Activated T-helper 17 cell treated with anti-CD3 and anti-CD28 coated beads, Interleukin-2, amount 50 U/mL, for 72 hours (primary cell): ENCODE results near the gene TARS1. TPM values are rescaled to one million over a fixed set of nuclear protein-coding genes. Genes with fewer than 3 reads are reported as not detected.

Experiments
- ATAC-seq: fragments of 150-1000 bp; cut with Tn5 transposase; replicated peaks from 2 replicates; pipeline ENCODE4 v1.10.0; 2021; ENCODE audit warnings: mild to moderate bottlenecking, moderate library complexity
- H3K27ac Mint-ChIP-seq: one replicate; pipeline ENCODE4 v1.8.0; 2022; ENCODE audit warnings: mixed read lengths
- H3K27me3 Mint-ChIP-seq: one replicate; pipeline ENCODE4 v1.8.0; 2022; ENCODE audit warnings: mixed read lengths
- H3K36me3 Mint-ChIP-seq: one replicate; pipeline ENCODE4 v1.8.0; 2022; ENCODE audit warnings: low read depth, mild to moderate bottlenecking, mixed read lengths
- H3K4me1 Mint-ChIP-seq: one replicate; pipeline ENCODE4 v1.8.0; 2022; ENCODE audit warnings: mixed read lengths
- H3K4me3 Mint-ChIP-seq: one replicate; pipeline ENCODE4 v1.8.0; 2022; ENCODE audit warnings: mild to moderate bottlenecking, mixed read lengths
- H3K9me3 Mint-ChIP-seq: one replicate; pipeline ENCODE4 v1.8.0; 2022; ENCODE audit warnings: mixed read lengths
- total RNA-seq, 2 donors: library from RNA; stranded (reverse); gene quantifications; one replicate each; pipeline ENCODE4 v1.2.3, GENCODE V29; 2022

The TARS1 gene
- total RNA-seq = 100 to 1,000 TPM; 157 to 227 TPM

- H3K4me1 Mint-ChIP-seq = peaks cover 18% of the 10 kb centered on the region
These were observed at the start of gene TARS1 for GRCh38 chr5:33440482-33441240. Gene TARS1, plus strand, starts transcription at chr5:33440965. Its CDS starts 122 bp downstream, at chr5:33441087.

DNA sequence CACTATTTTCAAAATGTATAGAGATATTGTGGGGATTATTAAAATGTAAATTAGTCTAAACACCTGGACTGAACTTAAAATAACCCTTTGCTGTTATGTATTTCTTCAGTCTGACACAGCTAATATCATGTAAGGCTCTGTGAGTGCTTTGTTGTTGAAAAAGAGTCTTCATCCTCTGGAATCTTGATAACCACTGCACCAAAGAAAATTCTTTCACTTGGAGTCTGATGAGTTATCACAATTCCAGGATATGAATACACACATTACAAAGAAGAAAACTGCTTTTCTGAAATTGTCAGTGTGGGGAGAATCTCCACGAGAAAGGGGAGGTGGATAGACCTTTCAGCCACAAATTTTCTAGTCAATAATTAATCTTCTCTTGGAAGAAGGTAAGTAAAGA is 42.3 kb upstream of the TARS1 start:
- no peaks in the 10 kb centered on the region for H3K36me3 Mint-ChIP-seq
- H3K4me3 Mint-ChIP-seq = no peak overlapping the region
- H3K9me3 Mint-ChIP-seq = peaks cover 4% of the 10 kb centered on the region
- no peak overlapping the region for H3K27ac Mint-ChIP-seq
- H3K27me3 Mint-ChIP-seq = peaks cover 4% of the 10 kb centered on the region
- H3K4me1 Mint-ChIP-seq = no peaks in the 10 kb centered on the region
- ATAC-seq = no peak

More at GRCh38 chr5:33440482-33441240, at the start of gene TARS1:
- no peaks in the 10 kb centered on the region for H3K9me3 Mint-ChIP-seq
- peaks cover 33% of the 10 kb centered on the region for H3K36me3 Mint-ChIP-seq
- H3K4me3 Mint-ChIP-seq = no peak within 1 kb of the TSS
- H3K27ac Mint-ChIP-seq = no peak within 1 kb of the TSS
- peak; percentile 98 for ATAC-seq
- H3K27me3 Mint-ChIP-seq = no peaks in the 10 kb centered on the region

GRCh38 chr5:33400675-33401074 is 40.1 kb upstream of the TARS1 start:
- Mint-ChIP-seq H3K27ac (no peak overlapping the region), H3K27me3 (peaks cover 4% of the 10 kb centered on the region), H3K36me3 (no peaks in the 10 kb centered on the region), H3K9me3 (no peaks in the 10 kb centered on the region), H3K4me3 (no peak overlapping the region), H3K4me1 (no peaks in the 10 kb centered on the region)
- ATAC-seq = no peak

DNA sequence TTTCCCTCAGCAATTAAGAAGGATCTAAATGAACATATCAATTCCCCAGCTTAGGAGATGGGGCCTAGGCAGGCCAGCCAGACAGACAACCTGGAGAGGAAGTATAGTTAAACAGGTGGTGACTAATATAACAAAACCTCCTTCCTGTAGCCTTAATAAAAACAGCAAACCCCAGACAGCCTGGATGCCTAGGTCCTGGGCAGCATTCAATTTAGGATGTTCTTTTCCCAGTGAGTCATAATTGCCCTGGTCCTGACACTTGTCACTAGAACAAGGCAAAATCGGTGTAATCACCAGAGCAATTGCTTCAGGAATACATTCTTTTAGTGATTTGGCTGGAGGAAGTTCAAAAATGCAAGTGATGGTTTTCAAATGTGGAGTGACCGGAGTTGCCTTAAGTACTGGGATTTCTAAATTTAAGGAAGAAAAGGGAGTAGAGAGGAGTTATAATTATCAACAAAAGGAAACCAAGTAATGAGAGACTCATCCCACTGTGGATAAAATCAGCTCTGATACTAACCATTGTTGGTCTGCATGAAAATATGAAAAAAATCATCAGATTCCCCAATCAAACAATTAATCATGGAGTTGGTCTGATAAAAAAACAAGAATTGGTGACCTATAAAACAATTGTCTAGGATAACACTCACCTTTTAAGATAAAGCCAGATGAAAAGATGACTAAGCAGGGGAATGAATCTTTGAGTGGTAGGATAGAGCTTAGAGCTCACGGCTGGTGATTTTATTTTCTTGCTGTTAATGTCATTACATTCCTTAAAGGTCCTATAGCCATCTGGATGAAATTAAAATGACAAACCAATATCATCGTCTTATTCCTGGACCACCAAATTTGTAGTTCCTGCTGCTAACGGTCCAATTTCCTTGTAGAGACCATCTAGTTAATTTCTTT is 39.0 kb upstream of the TARS1 start:
- Mint-ChIP-seq H3K27ac (no peak overlapping the region), H3K36me3 (no peaks in the 10 kb centered on the region), H3K4me1 (no peaks in the 10 kb centered on the region), H3K9me3 (no peaks in the 10 kb centered on the region), H3K27me3 (peaks cover 4% of the 10 kb centered on the region), H3K4me3 (no peak overlapping the region)
- no peak for ATAC-seq

GRCh38 chr5:33403187-33403586 is 37.6 kb upstream of the TARS1 start:
- Mint-ChIP-seq H3K4me1 (no peaks in the 10 kb centered on the region), H3K27me3 (peaks cover 4% of the 10 kb centered on the region), H3K36me3 (no peaks in the 10 kb centered on the region), H3K9me3 (no peaks in the 10 kb centered on the region), H3K4me3 (no peak overlapping the region), H3K27ac (no peak overlapping the region)
- no peak for ATAC-seq

DNA sequence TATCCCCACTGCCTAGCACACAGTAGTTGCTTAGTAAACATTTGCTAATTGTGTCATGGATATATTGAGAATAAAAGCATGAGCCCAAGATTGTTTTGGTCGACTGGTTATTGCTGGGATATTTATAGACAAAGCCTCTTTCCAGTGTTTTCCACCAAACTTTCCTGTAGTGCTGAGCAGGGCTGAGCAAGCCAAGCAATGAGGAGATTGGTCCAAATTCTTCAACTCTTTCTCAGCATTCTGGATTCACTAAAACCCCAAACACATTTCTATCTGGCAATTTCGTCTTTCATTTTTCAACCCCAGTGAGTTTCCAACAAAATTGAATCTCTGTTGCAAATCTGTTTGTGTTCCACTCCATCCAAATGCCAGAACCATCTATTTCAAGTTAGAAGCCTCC is 31.9 kb upstream of the TARS1 start:
- no peaks in the 10 kb centered on the region for H3K9me3 Mint-ChIP-seq

DNA sequence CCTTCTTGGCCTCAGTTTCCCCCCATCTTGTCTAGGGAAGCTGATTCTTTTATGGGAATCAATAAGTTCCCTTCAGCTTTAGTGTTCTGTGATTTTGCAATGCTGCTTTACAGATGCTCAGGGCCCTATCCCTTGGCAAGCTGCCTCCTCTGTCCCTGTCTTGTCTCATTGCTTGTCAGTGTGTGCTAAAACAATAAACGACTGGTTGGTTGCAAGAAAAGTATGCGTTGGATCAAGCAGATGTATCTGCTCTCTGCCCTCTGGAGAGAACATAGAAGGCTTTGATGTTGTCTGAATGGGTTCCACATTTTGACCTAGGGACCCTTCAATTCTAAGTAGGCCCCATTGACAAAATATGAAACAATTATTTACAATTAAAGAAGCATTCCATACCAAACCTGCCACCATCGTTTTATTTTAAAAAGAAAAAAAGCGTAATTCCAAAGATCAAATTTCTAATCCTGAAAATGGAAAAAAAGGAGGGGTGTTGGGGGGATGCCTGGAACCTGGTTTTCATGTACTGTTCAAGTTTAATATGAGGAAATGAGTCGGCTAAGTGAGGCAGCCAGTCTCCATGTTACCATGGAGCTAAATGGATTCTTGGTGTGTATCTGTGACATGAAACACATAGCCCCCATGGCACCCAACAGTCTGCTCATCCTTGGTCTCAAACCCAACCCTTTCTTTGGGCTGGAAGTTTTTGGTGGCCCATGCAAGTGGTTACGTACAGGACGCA is 31.2 kb upstream of the TARS1 start:
- no peak overlapping the region for H3K27ac Mint-ChIP-seq
- no peak overlapping the region for H3K4me3 Mint-ChIP-seq
- H3K36me3 Mint-ChIP-seq = no peaks in the 10 kb centered on the region
- H3K4me1 Mint-ChIP-seq = no peaks in the 10 kb centered on the region
- H3K27me3 Mint-ChIP-seq = peaks cover 6% of the 10 kb centered on the region
- no peak for ATAC-seq
- H3K9me3 Mint-ChIP-seq = no peaks in the 10 kb centered on the region

More for the DNA sequence above, 31.9 kb upstream of the TARS1 start:
- Mint-ChIP-seq H3K27ac (no peak overlapping the region), H3K36me3 (no peaks in the 10 kb centered on the region), H3K4me1 (no peaks in the 10 kb centered on the region), H3K4me3 (no peak overlapping the region), H3K27me3 (peaks cover 3% of the 10 kb centered on the region)
- no peak for ATAC-seq

DNA sequence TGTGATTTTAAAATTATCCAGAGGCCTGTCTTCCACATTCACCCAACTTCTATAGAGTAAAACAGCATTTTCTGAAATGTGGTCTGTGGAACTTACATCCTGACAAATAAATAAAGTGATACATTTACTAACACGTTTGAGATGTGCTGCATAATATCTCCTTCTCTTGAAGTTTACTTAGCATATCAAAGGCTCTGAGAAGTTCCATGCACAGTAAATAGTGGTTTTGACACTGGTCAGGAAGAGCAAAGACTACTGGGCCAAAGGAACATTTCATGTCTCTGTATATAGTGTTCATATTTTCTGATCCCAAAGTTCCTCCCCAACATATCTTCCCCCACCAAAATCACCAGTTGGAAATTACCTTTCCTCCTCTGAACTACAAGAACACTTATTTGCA is 30.5 kb upstream of the TARS1 start:
- no peak for ATAC-seq
- H3K27me3 Mint-ChIP-seq = peaks cover 6% of the 10 kb centered on the region
- no peak overlapping the region for H3K27ac Mint-ChIP-seq
- no peaks in the 10 kb centered on the region for H3K9me3 Mint-ChIP-seq
- no peak overlapping the region for H3K4me3 Mint-ChIP-seq
- no peaks in the 10 kb centered on the region for H3K4me1 Mint-ChIP-seq
- no peaks in the 10 kb centered on the region for H3K36me3 Mint-ChIP-seq

GRCh38 chr5:33411498-33411897 is 29.3 kb upstream of the TARS1 start:
- no peak overlapping the region for H3K4me3 Mint-ChIP-seq
- ATAC-seq = no peak
- H3K4me1 Mint-ChIP-seq = no peaks in the 10 kb centered on the region
- H3K36me3 Mint-ChIP-seq = no peaks in the 10 kb centered on the region
- no peaks in the 10 kb centered on the region for H3K9me3 Mint-ChIP-seq
- H3K27ac Mint-ChIP-seq = no peak overlapping the region
- peaks cover 6% of the 10 kb centered on the region for H3K27me3 Mint-ChIP-seq

- no peaks in the 10 kb centered on the region for H3K4me1 Mint-ChIP-seq
- no peak overlapping the region for H3K4me3 Mint-ChIP-seq
- H3K27ac Mint-ChIP-seq = no peak overlapping the region
- ATAC-seq = no peak
- no peaks in the 10 kb centered on the region for H3K9me3 Mint-ChIP-seq
- no peaks in the 10 kb centered on the region for H3K36me3 Mint-ChIP-seq
- peaks cover 6% of the 10 kb centered on the region for H3K27me3 Mint-ChIP-seq
These were observed 24.9 kb upstream of the TARS1 start for GRCh38 chr5:33415811-33416354.

DNA sequence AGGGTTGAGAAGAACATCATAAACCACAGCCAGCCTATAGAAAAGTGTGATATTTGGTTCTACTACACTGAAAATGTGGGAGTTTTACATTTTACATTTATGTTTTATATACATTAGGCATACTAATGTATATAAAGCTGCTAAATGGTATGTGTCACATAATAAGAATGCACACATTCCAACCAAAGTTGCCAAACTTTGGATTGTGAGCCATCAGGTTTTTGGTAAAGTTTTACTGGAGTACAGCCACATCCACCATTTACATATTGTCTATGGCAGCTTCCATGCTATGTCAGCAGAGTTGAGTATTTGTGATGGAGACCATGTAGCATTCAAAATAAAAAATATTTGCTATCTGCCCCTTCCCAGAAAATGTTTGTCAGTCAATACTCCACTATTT is 23.1 kb upstream of the TARS1 start:
- no peaks in the 10 kb centered on the region for H3K36me3 Mint-ChIP-seq
- no peaks in the 10 kb centered on the region for H3K9me3 Mint-ChIP-seq
- H3K4me1 Mint-ChIP-seq = no peaks in the 10 kb centered on the region
- H3K27me3 Mint-ChIP-seq = peaks cover 6% of the 10 kb centered on the region
- no peak for ATAC-seq
- H3K4me3 Mint-ChIP-seq = no peak overlapping the region
- no peak overlapping the region for H3K27ac Mint-ChIP-seq

DNA sequence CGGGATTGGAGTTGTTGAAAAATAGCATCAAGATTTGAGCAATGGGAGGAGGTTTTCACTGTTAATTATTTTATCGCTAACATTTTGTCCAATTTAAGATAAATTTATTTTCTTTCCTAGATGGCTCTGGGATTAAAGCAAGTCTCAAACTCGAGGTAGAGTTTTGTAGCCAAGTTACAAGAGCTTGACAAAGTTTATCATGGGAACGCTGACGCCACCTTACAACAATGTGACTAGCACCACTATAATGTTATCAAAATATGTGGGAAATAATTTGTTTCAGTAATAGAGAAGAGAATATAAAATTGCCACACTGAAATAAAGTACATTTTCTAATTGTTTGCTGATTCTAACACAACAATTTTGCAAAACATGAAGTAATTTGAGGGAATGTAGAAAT is 19.8 kb upstream of the TARS1 start:
- H3K4me3 Mint-ChIP-seq = no peak overlapping the region
- no peaks in the 10 kb centered on the region for H3K36me3 Mint-ChIP-seq
- no peaks in the 10 kb centered on the region for H3K9me3 Mint-ChIP-seq
- no peaks in the 10 kb centered on the region for H3K4me1 Mint-ChIP-seq
- no peak for ATAC-seq
- peaks cover 3% of the 10 kb centered on the region for H3K27me3 Mint-ChIP-seq
- no peak overlapping the region for H3K27ac Mint-ChIP-seq

GRCh38 chr5:33422191-33422590 is 18.6 kb upstream of the TARS1 start:
- Mint-ChIP-seq H3K27ac (no peak overlapping the region), H3K4me1 (no peaks in the 10 kb centered on the region), H3K4me3 (no peak overlapping the region), H3K9me3 (no peaks in the 10 kb centered on the region), H3K27me3 (peaks cover 14% of the 10 kb centered on the region), H3K36me3 (no peaks in the 10 kb centered on the region)
- no peak for ATAC-seq

DNA sequence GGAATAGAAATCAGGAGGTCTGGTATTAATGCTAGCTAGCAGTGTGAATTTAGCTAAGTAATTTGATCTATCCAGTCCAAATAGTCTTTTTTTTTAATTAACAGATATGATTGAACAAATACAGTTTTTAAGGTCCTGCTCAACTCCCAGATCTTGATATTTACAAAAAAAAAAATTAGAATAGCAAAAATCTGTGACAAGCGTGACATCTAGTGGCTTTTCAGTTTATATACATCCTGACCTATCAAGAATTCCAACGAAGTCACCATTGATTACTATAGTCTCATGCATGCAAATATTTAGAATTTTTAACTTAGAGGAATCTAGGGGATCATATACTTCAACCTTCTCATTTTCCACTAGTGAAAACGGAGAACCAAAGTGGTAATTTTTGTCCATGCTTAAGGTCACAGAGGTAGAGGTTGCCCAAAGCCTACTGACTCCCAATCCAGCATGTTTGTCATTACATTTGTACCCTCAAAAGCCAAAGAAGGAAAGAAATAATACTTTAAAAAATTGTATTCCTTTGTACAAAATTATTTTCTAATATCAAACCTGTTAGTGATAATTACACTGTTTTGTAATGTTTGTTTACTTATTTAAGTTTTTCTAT is 17.6 kb upstream of the TARS1 start:
- no peak overlapping the region for H3K27ac Mint-ChIP-seq
- H3K4me3 Mint-ChIP-seq = no peak overlapping the region
- no peaks in the 10 kb centered on the region for H3K36me3 Mint-ChIP-seq
- no peaks in the 10 kb centered on the region for H3K9me3 Mint-ChIP-seq
- no peak for ATAC-seq
- no peaks in the 10 kb centered on the region for H3K4me1 Mint-ChIP-seq
- peaks cover 20% of the 10 kb centered on the region for H3K27me3 Mint-ChIP-seq
